GM21576 (cell line): ENCODE measurements around the gene FCN1.

Source experiments
- ATAC-seq: cut with Tn5 transposase; IDR thresholded peaks from one replicate; pipeline ENCODE4 v1.9.1; 2021; ENCODE audit warnings: mild to moderate bottlenecking, moderate library complexity; ENCODE audit not compliant: unreplicated experiment

Gene FCN1

DNA sequence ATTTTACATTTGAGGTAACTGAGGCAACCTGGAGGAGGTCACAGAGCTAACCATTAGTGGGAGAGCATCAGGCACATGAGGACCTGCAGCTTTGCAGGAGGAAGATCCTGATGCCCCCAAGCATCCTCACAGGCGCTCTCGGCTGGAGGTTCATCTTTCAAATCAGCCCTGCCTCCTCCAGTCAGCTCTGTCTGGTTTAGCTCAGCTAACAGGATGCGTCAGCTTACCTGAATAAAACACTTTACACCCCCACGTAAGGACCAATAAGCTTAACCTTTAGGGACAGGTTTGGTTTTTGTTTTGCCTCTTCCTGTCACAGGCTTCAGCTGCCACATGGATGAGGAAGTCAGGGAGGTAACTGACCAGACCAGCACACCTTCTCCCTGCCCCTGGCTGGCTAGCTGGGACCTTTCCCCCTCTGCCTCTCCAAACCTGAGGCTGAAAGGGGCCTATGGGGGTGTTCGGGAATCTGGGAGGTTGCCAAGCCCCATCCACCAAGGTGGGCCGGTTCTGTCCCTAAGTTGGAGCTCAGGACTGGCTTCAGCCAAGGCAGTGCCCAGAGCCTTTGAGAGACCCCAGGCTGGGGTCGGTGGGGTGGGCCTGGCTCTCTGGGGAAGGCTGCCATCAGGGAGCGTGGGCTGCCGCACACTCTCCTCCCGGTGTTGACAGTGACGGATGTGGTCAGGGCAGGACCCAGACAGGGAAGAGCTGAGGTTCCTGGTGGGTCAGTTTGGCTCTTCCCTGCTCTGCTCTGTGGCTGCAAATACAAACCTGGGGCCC is 20.0 kb upstream of the FCN1 start:
- no peak for ATAC-seq

DNA sequence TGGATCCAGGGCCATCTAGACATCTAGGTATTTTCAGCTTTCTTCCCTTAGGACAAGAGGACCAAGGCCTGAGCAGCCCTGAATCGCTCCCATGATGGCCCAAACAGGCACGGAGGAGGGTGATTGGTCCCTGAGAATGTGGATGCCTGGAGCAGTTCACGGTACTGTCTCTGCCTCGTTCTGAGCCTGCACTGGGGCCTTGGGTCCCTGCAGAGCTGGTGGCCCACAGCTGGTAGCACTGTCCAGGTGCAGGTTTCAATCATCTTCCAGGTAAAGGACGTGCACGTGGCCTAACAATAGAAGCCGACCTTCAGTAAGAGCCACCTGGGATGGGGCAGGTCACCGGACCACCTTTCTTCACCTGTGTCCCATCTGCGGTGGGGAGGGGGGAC is 19.4 kb upstream of the FCN1 start:
- ATAC-seq = no peak

DNA sequence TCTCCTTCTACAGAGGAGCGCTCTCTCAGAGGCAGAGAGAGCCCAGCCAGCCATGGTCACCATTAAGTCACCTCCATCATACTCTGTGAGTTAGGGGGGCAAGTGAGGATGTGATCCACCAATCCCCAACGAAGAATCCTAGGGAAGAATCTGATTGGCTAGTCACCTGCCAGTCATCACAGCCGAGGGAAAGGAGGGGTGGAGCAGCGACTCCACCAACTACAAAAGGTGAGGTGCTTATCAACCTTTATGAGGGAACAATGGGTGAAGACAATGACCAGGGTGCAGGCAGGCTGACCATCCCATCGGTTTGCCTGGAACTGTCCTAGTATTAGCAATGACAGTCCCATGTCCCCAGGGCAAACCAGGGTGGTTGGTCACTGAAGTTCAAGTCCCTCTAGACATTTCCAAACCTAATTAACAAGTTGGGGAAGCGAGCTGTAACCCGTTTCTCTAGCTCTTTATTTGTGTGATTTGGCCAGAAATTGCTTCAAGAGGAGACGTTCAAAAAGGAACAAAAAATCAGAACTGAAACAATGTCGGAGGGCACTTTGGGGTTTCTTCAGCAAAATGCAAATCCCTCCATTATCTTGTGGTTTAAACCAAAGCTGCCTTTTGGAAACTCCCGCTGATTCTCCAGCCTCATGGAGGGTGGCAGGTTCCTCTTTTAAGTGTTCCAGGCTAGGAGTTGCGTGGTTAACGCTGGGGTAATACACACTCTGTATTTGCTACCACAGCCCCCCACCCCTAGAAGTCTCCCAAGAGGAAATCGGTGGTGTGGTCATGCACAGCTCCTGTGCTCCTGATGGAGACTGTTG is 18.8 kb upstream of the FCN1 start:
- no peak for ATAC-seq

DNA sequence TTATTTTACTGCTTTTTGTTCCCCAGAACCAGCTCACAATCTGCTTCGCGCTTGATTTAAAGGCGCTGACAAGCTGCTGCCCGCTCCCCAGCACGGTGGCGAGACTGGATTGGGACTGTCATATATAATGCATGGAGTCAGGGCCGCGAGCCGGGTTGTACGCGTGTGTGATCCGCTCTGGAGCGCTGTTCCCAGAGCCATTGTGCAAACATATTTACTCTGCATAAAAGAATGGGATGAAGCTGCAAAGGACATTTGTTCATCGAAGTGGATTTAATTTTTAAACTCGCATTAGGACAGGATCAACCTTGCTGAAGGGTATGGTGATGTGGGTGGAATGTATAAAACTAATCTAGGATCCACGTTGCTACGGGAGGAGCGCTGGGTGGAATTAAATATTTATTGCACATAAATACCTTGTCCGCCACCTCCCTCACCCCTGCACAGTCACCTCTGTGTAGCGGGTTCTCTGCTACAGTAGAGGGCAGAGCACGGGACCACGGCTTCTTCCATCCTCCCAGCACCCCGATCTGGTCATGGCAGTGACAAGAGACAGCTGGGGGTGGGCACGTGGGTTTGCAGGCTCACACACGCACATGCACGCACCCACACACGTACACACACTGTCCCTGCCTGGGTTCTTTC is 18.1 kb upstream of the FCN1 start:
- no peak for ATAC-seq

DNA sequence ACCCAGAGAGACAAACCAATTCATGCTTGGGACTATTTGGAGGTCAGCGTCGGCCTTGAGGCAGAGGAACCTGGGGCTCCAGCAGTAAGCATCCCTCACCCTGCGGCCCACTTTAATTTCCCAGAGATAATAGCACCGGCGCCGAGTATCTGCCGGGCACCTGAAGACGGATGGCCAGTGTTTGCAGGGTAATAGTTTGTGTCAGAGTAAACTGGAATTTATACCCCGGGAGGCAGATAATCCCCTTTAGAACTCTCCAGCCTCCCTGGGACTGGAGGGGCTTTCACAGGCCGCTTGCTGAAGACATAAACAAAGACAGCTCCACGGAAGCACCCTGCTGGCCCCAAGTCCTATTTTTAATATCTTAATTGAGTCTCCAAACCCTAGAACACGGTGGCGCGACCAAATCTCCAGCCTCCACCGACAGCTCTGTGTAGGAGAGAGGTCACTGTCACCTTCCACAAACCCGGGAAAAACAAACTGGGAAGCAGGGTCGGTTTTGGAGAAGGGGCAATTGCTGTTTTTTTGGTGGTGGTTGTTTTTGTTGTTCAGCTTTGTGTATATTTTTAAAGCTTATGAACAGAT is 17.4 kb upstream of the FCN1 start:
- ATAC-seq = no peak

DNA sequence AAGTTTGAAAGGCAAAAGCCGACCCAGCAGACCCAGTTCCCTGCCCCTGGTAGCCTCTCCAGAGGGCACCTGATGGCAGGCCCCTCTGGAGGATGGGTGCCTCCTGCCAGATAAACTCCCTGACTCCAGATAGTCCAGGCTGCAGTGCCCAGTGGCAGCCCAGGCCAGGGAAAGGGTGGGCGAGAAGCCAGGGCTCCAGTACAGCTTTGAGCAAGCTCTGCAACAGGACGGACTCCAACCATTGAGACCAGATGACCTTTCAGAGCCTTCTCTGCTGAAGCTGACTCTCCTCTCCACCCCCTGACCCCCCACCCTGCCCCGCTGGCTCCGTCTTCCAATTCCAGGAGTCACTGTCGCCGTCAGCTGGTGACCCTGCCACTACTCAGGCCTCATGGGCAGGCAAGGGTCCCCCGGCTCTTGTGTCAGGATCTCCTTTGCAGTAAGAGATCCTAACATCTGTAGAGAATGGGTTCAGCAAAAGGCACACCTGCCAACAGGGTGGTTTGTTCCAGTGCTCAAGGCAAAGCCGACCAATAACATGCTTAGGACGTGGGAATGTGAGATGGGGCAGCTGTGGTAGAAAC is 15.5 kb upstream of the FCN1 start:
- no peak for ATAC-seq

DNA sequence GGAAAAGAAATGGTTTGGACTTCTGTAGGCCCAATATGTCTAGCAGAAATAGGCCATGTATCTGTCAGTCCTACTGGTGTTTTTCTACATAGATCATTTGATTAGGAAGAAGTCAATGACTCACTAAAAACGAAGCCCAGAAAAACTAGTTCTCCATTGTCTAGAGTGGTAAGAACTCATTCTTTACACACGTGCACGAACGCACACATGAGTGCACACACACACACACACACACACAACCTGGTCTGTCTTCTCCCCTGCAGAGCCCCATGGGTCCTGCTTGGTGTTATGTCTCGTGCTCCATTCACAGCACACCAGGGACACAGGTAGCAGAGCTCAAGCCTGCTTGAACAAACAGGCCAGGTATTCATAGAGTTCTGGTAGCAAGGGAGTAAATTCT is 14.9 kb upstream of the FCN1 start:
- ATAC-seq = no peak

DNA sequence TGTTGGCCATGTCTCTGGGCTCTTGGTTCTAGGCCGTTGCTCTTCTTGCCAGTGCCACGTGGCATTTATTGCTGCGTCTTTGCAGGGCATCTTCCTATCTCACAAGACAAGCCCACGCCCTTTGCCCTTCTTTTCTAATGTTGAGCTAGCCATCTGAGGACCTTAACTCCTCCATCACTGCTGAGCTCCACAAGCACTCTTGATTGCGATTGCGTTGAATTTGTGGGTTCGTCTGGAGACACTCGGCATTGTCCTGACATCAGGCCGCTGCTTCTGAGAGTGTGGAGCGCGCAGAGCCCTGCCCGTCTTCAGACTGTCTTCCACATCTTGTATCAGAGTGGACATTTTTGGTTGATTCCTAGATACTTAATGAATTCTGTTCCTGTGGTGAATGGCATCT is 14.5 kb upstream of the FCN1 start:
- ATAC-seq = no peak

DNA sequence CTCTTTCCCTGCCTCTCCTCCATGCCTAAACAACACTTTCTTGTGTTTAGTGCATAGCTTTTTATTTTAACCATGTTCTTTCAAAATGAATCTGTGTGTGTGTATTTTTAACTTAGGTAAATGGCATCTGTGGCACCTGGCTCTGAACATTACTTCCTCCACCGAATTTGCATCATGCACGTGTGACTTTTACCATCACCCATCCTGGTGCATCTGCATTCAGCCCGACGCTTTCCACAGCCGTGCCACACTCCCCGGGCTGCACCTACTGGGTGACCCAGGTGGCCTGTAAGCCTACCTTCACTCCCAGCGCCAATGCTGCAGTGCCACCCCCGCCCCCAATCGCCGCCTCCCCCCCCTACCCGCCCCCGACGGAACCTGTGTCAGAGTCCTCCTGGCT is 12.7 kb upstream of the FCN1 start:
- peak; percentile 52 for ATAC-seq

DNA sequence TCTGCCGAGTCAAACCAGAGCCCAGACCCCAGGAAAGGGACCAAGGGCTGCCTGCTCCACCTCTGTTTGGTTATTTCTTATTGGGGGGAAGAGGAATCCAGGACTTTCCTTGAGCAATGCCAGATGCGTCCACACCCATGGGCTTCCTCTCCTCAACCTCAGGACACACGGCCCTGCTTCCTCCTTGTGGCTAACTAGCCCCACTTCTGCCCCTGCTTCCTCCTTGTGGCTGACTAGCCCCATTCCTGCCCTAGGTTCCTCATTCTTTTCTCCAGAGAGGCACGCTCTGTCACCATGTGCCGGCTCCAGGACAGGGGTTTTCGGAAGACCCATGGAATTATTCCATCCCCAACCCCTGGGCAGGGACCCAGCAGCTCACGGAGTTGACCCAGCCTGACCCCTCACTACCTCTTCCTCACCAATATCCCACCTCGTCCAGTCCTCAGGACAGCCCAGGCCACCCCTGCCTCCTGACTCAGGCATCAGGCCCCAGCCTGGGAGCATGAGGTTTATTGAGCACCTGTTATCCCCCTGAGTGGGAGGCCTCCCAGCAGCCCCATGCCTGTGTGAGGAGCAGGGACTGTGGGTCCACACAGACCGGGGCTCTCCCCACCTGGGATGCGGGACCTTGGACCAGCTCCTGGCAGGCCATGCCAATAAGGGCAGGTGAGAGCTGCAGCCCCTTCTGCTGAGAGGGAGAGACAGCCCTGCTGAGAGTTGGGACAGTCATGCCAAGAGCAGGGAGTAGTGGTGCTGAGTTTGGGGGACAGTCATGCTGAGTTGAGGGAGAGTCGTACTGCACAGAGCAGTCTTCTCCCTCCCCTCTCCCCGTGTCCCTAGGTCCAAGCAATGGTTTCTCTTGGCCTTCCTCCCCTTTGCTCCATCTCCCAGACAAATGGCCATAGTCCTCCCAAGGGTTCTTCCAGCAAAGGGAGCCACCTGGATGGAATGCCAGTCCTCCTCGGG is 11.8 kb upstream of the FCN1 start:
- ATAC-seq = peak; percentile 21

DNA sequence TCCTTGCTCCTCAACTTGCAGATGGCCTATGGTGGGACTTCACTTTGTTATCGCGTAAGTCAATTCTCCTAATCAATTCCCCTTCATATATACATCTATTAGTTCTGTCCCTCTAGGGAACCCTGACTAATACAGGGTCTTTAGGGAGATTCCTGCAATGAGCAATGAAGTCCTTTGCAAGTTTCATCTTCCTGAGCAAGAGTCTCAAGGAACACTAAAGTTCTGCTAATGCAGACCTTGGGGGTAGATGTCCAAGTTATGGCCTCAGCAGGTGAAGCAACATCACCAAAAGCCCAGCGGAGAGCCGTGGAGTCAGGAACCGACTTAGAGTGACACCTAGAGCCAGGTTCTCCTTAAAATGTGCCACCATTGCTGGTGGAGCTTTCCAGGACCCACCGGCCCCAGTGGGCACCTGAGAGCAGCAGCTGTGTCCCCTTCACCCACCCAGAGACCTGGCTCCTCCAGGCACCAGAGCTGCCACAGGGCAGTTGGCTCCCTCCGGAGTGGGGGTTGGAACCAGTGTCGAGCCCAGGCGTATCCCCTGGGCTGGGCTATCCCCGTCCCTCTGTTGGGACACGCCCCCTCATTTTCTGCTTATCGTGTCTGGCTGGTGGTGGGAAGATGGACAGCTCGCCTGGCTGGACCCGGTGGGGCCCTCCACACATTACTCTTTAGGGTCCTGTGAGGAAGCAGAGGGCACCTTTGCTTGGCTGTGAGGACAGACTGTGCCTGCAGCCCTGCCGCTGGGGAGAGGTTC is 10.9 kb upstream of the FCN1 start:
- ATAC-seq = no peak

DNA sequence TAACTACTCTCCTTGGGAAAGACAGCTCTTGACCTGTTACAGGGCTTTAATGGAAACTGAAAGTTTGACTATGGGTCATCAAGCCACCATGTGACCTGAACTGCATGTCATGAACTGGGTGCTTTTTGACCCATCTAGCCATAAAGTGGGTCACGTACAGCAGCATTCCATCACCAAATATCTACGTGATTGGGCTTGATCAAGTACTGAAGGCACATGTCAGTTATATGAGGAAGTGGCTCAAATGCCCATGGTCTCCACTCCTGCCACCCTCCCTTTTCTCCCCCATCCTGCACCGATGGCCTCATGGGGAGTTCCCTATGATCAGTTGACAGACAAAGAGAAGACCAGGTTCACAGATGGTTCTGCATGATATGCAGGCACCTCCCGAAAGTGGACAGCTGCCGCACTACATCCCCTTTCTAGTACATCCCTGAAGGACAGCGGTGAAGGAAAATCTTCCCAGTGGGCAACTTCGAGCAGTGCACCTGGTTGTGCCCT is 7.3 kb upstream of the FCN1 start:
- no peak for ATAC-seq

DNA sequence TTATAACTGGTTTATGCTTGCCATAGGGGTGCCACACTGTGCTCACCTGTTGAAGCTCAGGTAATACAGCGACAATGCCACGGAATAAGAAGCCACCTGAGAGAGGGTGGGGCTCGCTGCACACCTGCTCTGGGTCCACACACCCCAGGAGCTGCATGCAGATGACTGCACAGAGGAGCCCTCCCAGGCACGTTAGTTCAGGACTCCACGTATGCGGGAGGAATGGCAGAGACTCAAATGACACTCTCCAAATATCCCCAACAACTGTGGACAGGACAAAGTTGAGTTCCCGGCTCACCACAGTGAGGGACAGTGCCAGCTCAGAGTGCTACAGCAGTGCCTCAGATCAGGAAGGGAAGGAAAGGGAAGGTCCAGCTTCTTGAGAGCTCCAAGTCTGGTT is 5.8 kb upstream of the FCN1 start:
- ATAC-seq = no peak

DNA sequence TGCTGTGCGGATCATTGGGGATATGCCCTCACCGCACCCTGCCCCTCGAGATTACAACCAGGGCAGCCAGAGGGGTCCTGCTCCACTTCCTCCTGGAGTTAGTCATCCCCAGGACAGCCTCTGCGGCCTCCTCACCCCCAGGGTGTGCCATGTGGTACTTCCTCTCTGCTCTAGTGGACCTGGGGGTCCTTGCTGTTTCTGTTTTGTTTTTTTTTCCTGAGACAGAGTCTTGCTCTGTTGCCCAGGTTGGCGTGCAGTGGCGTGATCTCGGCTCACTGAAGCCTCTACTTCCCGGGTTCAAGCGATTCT is 5.2 kb upstream of the FCN1 start:
- no peak for ATAC-seq

DNA sequence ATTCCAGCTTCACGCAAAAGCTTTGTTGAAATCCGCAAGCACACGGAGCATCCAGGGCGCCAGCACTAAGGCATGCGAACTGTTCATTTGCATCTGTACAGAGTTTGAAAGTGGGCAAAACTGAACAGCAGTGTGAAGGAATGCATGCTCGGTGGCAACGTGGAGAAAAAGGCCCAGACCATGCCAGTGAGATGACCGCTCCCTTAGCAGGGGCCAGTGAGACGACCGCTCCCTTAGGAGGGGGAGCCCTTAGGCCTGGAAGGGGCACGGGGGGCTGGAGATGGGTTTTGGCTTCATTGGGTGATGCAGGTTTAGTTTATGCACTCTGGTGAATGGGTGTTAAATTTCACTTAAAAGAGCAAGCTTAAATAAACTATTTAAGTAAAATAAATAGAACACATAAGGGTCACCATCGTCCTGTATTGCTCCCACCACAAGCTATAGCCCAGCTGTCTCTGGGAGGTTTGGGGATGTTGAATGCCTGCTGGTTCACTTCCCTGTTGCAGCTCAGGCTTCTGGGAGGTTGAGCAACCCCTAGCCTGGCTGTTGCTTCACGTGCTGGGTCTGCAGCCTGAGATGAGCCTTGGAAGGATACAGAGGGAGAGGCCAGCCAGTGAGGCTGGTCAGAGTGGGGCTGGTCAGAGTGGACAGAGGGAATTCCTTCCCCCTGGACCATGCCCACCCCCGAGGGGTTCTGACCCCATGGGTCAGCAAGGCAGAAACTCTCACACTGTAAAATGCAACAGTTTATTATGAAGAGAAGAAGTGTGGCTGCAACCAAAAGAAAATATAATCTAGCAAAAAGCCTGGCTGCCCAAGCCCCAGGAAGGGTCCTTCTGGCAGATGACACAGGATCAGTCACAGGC is 4.6 kb upstream of the FCN1 start:
- ATAC-seq = no peak

DNA sequence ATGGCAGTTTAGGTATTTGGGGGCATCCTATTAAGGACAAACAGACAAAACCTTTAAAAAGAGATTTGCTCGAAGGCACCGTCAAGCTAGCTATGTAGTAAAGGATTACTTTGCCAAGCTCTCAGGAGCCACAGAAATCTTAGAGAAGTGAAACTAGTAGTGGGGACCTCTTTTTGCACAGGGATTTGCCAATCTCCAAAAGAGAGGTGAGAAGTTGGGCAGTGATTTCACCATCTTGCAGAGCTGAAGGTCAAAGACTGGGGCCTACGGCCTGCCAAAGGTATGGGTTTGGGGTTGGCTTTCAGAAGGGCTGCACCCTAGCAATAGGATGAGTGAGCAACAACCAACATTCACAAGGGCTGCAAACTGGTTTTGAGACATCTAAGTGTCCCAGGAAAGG is 1.6 kb upstream of the FCN1 start:
- ATAC-seq = no peak

DNA sequence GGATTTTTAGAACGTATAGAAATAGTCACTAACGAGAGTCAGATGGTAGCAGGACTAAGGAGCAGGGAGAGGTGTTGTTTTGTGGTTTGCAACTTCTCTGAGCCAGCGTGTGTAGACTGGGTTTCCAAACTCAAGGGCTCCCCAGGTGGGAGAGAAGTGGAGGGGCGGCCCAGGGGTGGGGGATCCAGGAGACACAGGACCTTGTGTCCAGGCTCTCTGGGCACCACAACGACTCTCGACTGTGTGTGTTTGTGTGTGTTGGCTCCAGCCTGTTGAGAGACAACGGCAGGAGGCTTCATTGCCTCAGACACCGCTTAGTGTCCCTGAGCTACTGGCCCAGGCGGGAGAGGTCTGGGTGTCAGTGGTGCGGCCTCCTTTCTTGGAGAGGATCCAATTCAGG is 934 bp upstream of the FCN1 start:
- ATAC-seq = no peak

DNA sequence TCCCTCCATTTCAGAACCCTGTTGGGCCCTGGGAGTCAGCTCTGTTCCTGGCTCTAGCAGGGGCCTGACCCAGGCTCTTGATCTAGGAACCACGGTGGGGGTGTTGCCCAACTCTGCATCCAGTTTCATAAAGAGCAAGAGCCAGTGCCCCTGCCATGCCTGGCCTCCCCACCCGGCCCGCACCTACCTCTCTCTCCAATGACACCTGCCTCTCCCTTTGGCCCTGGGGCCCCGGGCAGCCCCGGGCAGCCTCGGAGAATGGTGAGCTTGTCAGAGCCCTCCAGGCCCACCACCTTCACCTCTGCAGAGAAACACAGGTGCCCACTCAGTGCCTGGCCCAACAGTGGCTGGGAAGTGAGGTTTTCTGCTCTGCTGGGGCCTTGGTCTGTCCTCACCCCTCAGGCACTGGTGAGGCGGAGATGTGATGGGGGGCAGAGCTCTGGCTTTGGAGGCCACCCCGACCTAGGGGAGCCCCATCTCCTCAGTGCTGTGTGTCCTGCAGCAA is 1.5 kb downstream of the FCN1 start:
- no peak for ATAC-seq
